A549 (cell line): Measurements from ENCODE around the gene PRR35. TPM values are rescaled to one million over a fixed set of nuclear protein-coding genes. Genes with fewer than 3 reads are reported as not detected.

Source experiments
- ATAC-seq, 2 experiments: fragments of 200-7000 bp in 1 of 2; fragments of >200 bp in 1 of 2; cut with Nextera tagmentation in 1 of 2; cut with Tn5 transposase in 1 of 2; 3 replicates each; pipeline versions ENCODE4 v1.8.0 to v1.9.1; 2018 to 2020; ENCODE audit warnings: mild to moderate bottlenecking in 1 of 2, moderate library complexity in 1 of 2
- CTCF ChIA-PET: fragments of 300-600 bp; sonication (Branson Sonifier 250); formaldehyde crosslinking; extraction: SDS; loops from one replicate; lab custom pipeline; 2021; ENCODE audit warnings: antibody characterized with exemption, inconsistent platforms; lab: Yijun Ruan, JAX
- POLR2A ChIA-PET: fragments of 350-600 bp; formaldehyde crosslinking; extraction: SDS; loops from one replicate; lab custom pipeline; 2021; ENCODE audit warnings: antibody characterized with exemption, inconsistent platforms; lab: Yijun Ruan, JAX
- DNase-seq, 2 experiments: peaks; one replicate each; pipeline versions ENCODE4 v3.0.0 to v3.0.0-alpha.2; 2011 to 2016; ENCODE audit warnings: low read depth in 1 of 2, low spot score in 1 of 2
- FAIRE-seq: peaks from 2 replicates; lab custom pipeline; 2011; peaks lifted over from hg19 to GRCh38; lab: Jason Lieb, UNC
- H3K27ac ChIP-seq, 2 experiments: fragments of >200 bp; sonication (Bioruptor Twin); formaldehyde crosslinking; 3 replicates each; pipeline ENCODE4 v1.5.1; 2016 to 2017
- H3K4me1 ChIP-seq: fragments of >200 bp; sonication (Bioruptor Twin); formaldehyde crosslinking; 3 replicates; pipeline ENCODE4 v1.6.1; 2016
- H3K4me2 ChIP-seq: fragments of >200 bp; sonication (Bioruptor Twin); formaldehyde crosslinking; 3 replicates; pipeline ENCODE4 v1.6.1; 2016
- H3K4me3 ChIP-seq: fragments of >200 bp; sonication (Bioruptor Twin); formaldehyde crosslinking; 3 replicates; pipeline ENCODE4 v1.5.1; 2016
- H3K9me3 ChIP-seq: fragments of >200 bp; sonication (Bioruptor Twin); formaldehyde crosslinking; 3 replicates; pipeline ENCODE4 v1.6.1; 2016
- ATOH8 ChIP-seq: fragments of 250-450 bp; sonication (Bioruptor Pico); IDR thresholded peaks from 2 replicates; pipeline ENCODE4 v1.5.0; 2020; ENCODE audit warnings: low read depth, mild to moderate bottlenecking, moderate library complexity
- CBX2 ChIP-seq: fragments of 200-600 bp; sonication (generic); IDR thresholded peaks from 2 replicates; pipeline ENCODE4 v1.6.1; 2016; ENCODE audit warnings: low read depth, mild to moderate bottlenecking, borderline replicate concordance
- CBX8 ChIP-seq: fragments of 200-600 bp; sonication (generic); IDR thresholded peaks from 2 replicates; pipeline ENCODE4 v1.6.1; 2016
- CTCF ChIP-seq: fragments of >200 bp; sonication (Bioruptor Twin); formaldehyde crosslinking; IDR thresholded peaks from 3 replicates; pipeline ENCODE4 v1.5.1; 2016
- FOSL2 ChIP-seq, 2 experiments: fragments of 450-650 bp in 1 of 2; fragments of >200 bp in 1 of 2; sonication (Bioruptor Twin) in 1 of 2; formaldehyde crosslinking; IDR thresholded peaks; 2 replicates each; pipeline versions ENCODE4 v1.5.0 to v1.6.1; 2016 to 2020; ENCODE audit warnings: mild to moderate bottlenecking in 1 of 2, moderate library complexity in 1 of 2
- GATA3 ChIP-seq: IDR thresholded peaks from 2 replicates; pipeline ENCODE4 v1.6.1; 2012; ENCODE audit warnings: borderline replicate concordance
- HDAC2 ChIP-seq: fragments of 200-600 bp; sonication (generic); IDR thresholded peaks from 2 replicates; pipeline ENCODE4 v1.6.1; 2016
- HOXA7 ChIP-seq: fragments of 250-450 bp; sonication (Bioruptor Pico); IDR thresholded peaks from 2 replicates; pipeline ENCODE4 v1.5.0; 2020; ENCODE audit warnings: mild to moderate bottlenecking, moderate library complexity
- HOXB13 ChIP-seq: fragments of 250-450 bp; sonication (Bioruptor Pico); IDR thresholded peaks from 2 replicates; pipeline ENCODE4 v1.5.0; 2020; ENCODE audit warnings: low read depth, mild to moderate bottlenecking, moderate library complexity
- MAFK ChIP-seq: fragments of 450-650 bp; IDR thresholded peaks from 2 replicates; pipeline ENCODE4 v1.6.1; 2014; ENCODE audit not compliant: partially characterized antibody
- NPAS2 ChIP-seq: fragments of 250-450 bp; sonication (Bioruptor Pico); IDR thresholded peaks from 2 replicates; pipeline ENCODE4 v1.8.0; 2022; ENCODE audit warnings: mild to moderate bottlenecking, moderate library complexity, borderline replicate concordance
- NR3C1 ChIP-seq: fragments of >200 bp; sonication (Bioruptor Twin); formaldehyde crosslinking; IDR thresholded peaks from 3 replicates; pipeline ENCODE4 v1.6.1; 2017
- POLR2AphosphoS2 ChIP-seq: conservative IDR thresholded peaks from 2 replicates; pipeline ENCODE4 v1.6.1; 2012; ENCODE audit warnings: low read length, improper control_type of control experiment, inconsistent platforms
- RAD21 ChIP-seq, 2 experiments: fragments of >200 bp in 1 of 2; sonication (Bioruptor Twin) in 1 of 2; formaldehyde crosslinking in 1 of 2; IDR thresholded peaks in 1 of 2; conservative IDR thresholded peaks in 1 of 2; 2 replicates in 1 of 2; 3 replicates in 1 of 2; pipeline ENCODE4 v1.6.1; 2012 to 2018; ENCODE audit warnings: inconsistent platforms in 1 of 2
- RARB ChIP-seq: fragments of 250-450 bp; sonication (Bioruptor Pico); IDR thresholded peaks from 2 replicates; pipeline ENCODE4 v1.8.0; 2021; ENCODE audit warnings: mild to moderate bottlenecking, moderate library complexity
- RCOR1 ChIP-seq: fragments of 150-350 bp; IDR thresholded peaks from 2 replicates; pipeline ENCODE4 v1.6.1; 2014; ENCODE audit warnings: antibody characterized with exemption, low read length, low read depth
- RNF2 ChIP-seq: fragments of 200-600 bp; sonication (generic); IDR thresholded peaks from 2 replicates; pipeline ENCODE4 v1.6.1; 2016; ENCODE audit warnings: low read depth, mild to moderate bottlenecking, antibody characterized with exemption, moderate library complexity, borderline replicate concordance
- SMC3 ChIP-seq: fragments of >200 bp; sonication (Bioruptor Twin); formaldehyde crosslinking; IDR thresholded peaks from 3 replicates; pipeline ENCODE4 v1.6.1; 2018; ENCODE audit warnings: inconsistent platforms
- TFCP2L1 ChIP-seq: fragments of 250-450 bp; sonication (Bioruptor Pico); IDR thresholded peaks from 2 replicates; pipeline ENCODE4 v1.5.0; 2021; ENCODE audit warnings: mild to moderate bottlenecking
- ZC3H11A ChIP-seq: fragments of 450-650 bp; IDR thresholded peaks from 2 replicates; pipeline ENCODE4 v1.6.1; 2014; ENCODE audit warnings: antibody characterized with exemption, mild to moderate bottlenecking
- WGBS: methylation state at CpG from one replicate; pipeline ENCODE4 v1.1.6; 2017; ENCODE audit errors: missing lambda C conversion rate; 5-methylcytosine and 5-hydroxymethylcytosine counted together
- polyA plus RNA-seq, 4 experiments: library from polyadenylated mRNA; depleted of rRNA in 3 of 4; stranded (reverse); fragments of >200 nt; fragmentation: RNase III in 1 of 4; extraction: RNeasy Plus Mini Kit Qiagen cat#74134 plus additional on column Dnase treatment in 1 of 4; gene quantifications; 2 replicates in 3 of 4; 3 replicates in 1 of 4; pipeline ENCODE4 v1.2.3, GENCODE V29; 2011 to 2017

PRR35 gene
- polyA plus RNA-seq, 2 of the 4 experiments (the other 2 are of a cell fraction) = 0.04 TPM

GRCh38 chr16:575354-576196 lies 15.4 kb downstream of the PRR35 start:
- ATAC-seq = no peak
- DNase-seq = no peak
- ChIA-PET CTCF (interaction anchor here (1.4 to 3.1 kb wide), 4 partner anchors 11 to 82 kb away, joined by 3 to 11 read pairs (median 6); no protein-coding TSS in a partner anchor), POLR2A (no interaction called here)
- Histone ChIP-seq H3K27ac (no peak overlapping the region), H3K4me2 (no peak overlapping the region), H3K4me1 (peaks cover 8% of the 10 kb centered on the region; the same call in 2 of the 3 replicates), H3K9me3 (no peaks in the 10 kb centered on the region), H3K4me3 (no peak overlapping the region)
- WGBS = 90% methylated on average over 31 of the region's 36 CpGs
- no peak for FAIRE-seq
- TF ChIP-seq SMC3 (no peak), HOXB13 (CRISPR knock-in tag) (no peak), RNF2 (no peak), RAD21 (conservative IDR thresholded peaks at IDR 0.05 in 1 of 2, IDR thresholded peaks at IDR 0.05 in 1 of 2) (no peak), HDAC2 (no peak), MAFK (no peak), FOSL2 (IDR thresholded peaks at IDR 0.05) (no peak), FOSL2 (CRISPR knock-in tag; IDR thresholded peaks at IDR 0.05) (no peak), RARB (CRISPR knock-in tag) (no peak), GATA3 (no peak), HOXA7 (CRISPR knock-in tag) (no peak), POLR2AphosphoS2 (no peak)

- no peak for ATAC-seq
- 80% methylated on average over 8 of the region's 21 CpGs for WGBS
- CTCF ChIA-PET = interaction anchor here (0.6 to 3.1 kb wide), 7 partner anchors 10 to 165 kb away, joined by 3 to 11 read pairs (median 5); no protein-coding TSS in a partner anchor
These were observed 16.1 kb downstream of the PRR35 start for GRCh38 chr16:576197-576822.

More at GRCh38 chr16:576197-576822, 16.1 kb downstream of the PRR35 start:
- Histone ChIP-seq H3K9me3 (no peaks in the 10 kb centered on the region), H3K4me3 (no peak overlapping the region), H3K27ac (no peak overlapping the region), H3K4me2 (no peak overlapping the region), H3K4me1 (peaks cover 6% of the 10 kb centered on the region; the same call in 2 of the 3 replicates)
- POLR2A ChIA-PET = no interaction called here
- TF ChIP-seq GATA3 (no peak), CTCF (no peak), CBX8 (no peak), ZC3H11A (no peak), CBX2 (no peak), RARB (CRISPR knock-in tag) (no peak), NR3C1 (no peak), RAD21 (conservative IDR thresholded peaks at IDR 0.05 in 1 of 2, IDR thresholded peaks at IDR 0.05 in 1 of 2) (no peak), TFCP2L1 (CRISPR knock-in tag) (no peak), NPAS2 (CRISPR knock-in tag) (no peak), ATOH8 (CRISPR knock-in tag) (no peak), RCOR1 (no peak)
- no peak for DNase-seq
- FAIRE-seq = no peak
